CD1c-positive myeloid dendritic cell (primary cell): Measurements from ENCODE around the gene RBAK.
"Not testable (repeated sequence)": the region's sequence is repeated elsewhere in the genome, so short reads cannot be mapped to it uniquely, and the experiment has no call there.

Source experiments
- DNase-seq: peaks from one replicate; pipeline ENCODE4 v3.0.0-alpha.2; 2016; ENCODE audit errors: extremely low spot score

Gene RBAK

GRCh38 chr7:5045558-5046396 lies at the start of gene RBAK:
RBAK (plus strand) TSS chr7:5045860; CDS start chr7:5048077, 2,217 bp downstream.
- peak; percentile 92 for DNase-seq

DNA sequence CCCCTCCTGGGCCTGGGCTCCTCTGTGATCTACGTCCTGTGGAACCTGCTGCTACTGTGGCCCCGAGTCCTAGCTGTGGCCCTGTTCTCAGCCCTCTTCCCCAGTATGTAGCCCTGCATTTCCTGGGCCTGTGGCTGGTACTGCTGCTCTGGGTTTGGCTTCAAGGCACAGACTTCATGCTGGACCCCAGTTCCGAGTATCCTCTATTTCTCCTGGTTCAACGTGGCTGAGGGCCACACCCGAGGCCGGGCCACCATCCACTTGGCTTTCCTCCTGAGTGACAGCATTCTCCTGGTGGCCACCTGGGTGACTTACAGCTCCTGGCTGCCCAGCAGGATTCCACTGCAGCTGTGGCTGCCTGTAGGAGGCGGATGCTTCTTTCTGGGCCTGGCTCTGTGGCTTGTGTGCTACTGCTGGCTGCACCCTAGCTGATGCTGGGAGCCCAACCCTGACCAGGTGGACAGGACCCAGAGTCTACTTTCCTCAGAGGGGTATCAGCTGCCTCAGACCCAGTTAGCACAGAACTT lies 48.9 kb upstream of the RBAK start:
- DNase-seq, result no peak

DNA sequence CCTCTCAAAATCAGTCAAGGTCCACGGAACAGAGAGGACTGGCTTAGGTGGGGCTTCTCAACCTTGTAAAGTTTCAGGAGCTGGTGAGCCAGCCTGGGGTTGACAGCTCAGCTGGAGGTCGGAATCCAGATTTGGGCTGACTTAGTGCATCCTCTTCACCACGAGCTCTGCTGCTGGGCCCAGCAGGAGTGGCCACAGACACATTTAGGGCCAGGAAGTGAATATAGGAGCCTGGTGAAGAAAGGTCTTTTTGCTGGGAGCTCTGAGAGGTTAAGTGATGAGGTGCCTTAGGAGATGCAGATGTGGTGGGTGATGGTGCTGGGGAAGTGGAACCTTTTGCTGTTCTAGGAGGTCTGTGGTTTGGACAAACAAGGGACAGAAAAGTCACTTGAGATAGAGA lies 47.4 kb upstream of the RBAK start:
- DNase-seq, result no peak

- DNase-seq, result no peak
Observed at GRCh38 chr7:4998910-4999309, 46.8 kb upstream of the RBAK start.

- no peak for DNase-seq
Observed at GRCh38 chr7:4999369-4999950, 46.2 kb upstream of the RBAK start.

- DNase-seq, result no peak
Observed at GRCh38 chr7:5001003-5001402, 44.7 kb upstream of the RBAK start.

GRCh38 chr7:5001911-5002310 lies 43.7 kb upstream of the RBAK start:
- DNase-seq, result no peak

DNA sequence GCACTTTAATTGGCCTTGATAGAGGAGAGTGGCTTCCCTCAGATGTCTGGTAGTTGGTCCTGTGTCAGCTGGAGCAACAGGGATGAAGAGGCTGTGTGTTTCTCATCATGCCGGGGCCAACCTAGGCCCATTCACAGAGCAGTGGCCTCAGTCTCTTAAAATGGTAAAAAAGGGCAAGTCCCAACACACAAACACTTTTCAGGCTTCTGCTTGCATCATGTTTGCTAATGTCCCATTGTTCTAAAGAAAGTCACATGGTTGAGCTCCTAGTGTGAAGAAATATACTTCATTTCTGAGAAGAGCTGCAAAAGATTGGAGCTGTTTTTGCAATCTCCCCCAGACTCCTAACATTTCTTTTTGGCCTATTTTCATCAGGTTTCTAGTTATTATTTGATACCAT lies 40.6 kb upstream of the RBAK start:
- DNase-seq, result no peak

DNA sequence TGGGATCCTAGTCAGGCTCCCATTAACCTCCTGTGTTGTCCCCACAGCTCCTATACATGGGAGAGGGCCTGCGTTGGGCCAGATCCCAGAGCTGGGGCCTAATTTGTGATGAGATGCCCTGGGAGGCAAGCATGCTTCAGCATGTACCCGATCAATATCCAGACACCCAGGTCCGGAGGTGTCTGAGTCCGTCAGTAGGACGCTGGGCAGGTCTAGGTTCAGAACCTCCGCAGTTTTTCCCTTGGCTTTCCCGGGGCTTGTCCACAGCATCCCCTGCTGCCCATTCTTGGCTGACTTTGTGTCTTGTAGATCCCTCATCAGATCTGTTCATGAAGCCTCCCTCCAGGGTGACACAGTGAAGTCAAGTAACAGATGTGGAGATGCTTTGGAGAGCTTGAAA lies 32.7 kb upstream of the RBAK start:
- DNase-seq, result no peak

GRCh38 chr7:5015936-5016335 lies 29.7 kb upstream of the RBAK start:
- DNase-seq, result not testable (repeated sequence)

DNA sequence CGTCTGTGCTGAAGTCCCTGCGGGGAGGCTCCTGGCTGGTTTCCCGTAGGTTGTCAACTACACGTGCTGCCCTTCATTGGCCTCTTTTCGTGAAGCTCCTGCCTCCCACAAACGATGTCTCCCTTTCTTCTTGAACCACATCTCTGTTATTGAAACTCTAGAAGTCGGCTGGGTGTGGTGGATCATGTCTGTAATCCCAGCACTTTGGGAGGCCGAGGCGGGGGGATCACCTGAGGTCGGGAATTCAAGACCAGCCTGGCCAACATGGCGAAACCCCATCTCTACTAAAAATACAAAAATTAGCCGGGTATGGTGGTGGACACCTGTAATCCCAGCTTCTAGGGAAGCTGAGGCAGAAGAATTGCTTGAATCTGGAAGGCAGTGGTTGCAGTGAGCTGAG lies 28.0 kb upstream of the RBAK start:
- not testable (repeated sequence) for DNase-seq

- no peak for DNase-seq
Observed at GRCh38 chr7:5020098-5020497, 25.6 kb upstream of the RBAK start.

GRCh38 chr7:5020976-5021550 lies 24.6 kb upstream of the RBAK start:
- DNase-seq, result not testable (repeated sequence)

GRCh38 chr7:5023626-5024025 lies 22.0 kb upstream of the RBAK start:
- not testable (repeated sequence) for DNase-seq

GRCh38 chr7:5027796-5028410 lies 17.8 kb upstream of the RBAK start:
- DNase-seq, result not testable (repeated sequence)

- DNase-seq, result not testable (repeated sequence)
Observed at GRCh38 chr7:5033186-5033585, 12.5 kb upstream of the RBAK start.

- no peak for DNase-seq
Observed at GRCh38 chr7:5035276-5035675, 10.4 kb upstream of the RBAK start.

DNA sequence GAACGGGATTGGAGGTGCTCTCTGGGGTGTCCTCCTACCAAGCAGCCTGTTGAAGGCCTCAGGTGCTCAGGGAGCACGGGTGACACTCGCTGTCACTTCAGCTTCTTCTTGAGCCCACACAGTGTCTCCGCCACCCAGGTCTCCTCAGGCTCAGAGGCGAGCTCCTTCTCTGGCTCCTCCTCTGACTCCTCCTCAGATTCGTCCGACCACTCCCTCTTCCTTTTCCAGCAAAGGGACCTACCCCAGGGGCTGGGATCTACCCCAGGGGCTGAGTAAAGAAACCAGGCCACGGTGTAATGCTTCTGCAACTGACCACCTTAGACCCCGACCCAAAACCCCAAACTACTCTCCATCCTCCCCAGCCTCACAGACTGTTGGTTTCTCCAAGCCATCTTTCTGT lies 9.2 kb upstream of the RBAK start:
- no peak for DNase-seq

DNA sequence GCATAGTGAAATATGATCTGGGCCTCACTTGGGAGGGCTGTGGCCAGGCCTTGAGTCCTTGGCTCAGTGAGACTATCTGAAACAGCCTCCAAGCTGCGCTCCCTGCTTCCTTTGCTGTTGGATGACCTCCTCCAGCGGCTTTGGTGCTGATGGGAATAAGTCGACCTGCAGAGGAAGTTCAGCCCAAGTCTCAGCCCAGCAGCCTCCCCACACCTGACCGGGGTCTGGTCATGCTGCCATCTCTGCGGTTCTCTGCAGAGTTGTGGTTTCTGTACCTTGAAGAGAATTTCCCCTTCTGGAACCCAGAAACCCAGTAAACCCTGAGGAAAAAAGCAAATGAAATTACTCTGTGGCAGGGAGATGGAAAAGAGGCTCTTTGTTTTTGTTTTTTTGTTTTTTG lies 4.6 kb upstream of the RBAK start:
- DNase-seq, result no peak

GRCh38 chr7:5043661-5044060 lies 2.0 kb upstream of the RBAK start:
- DNase-seq, result no peak

- DNase-seq, result not testable (repeated sequence)
Observed at GRCh38 chr7:5046397-5046732, 705 bp downstream of the RBAK start.

GRCh38 chr7:5047127-5047526 lies 1.5 kb downstream of the RBAK start:
- DNase-seq, result not testable (repeated sequence)
